Measurements from ENCODE around the gene NR0B2. TPM values are rescaled to one million over a fixed set of nuclear protein-coding genes. Genes with fewer than 3 reads are reported as not detected.
"Not testable (repeated sequence)": the region's sequence is repeated elsewhere in the genome, so short reads cannot be mapped to it uniquely, and the experiment has no call there.

Gene NR0B2
- polyA plus RNA-seq, 1 experiment = not detected

- peaks cover 33% of the 10 kb centered on the region for H3K36me3 ChIP-seq (ENCODE audit: control insufficient read depth, insufficient read depth, low read length)
- DNase-seq (ENCODE audit: low read depth) = peak; percentile 29
- no peak for TF ChIP-seq CTCF (IDR thresholded peaks at IDR 0.05; ENCODE audit: insufficient read depth, low read depth, low read length)
- ChIA-PET CTCF (interaction anchor here (0.9 to 3.0 kb wide), 7 partner anchors 9 to 104 kb away, joined by 3 to 18 read pairs (median 3); partner anchors contain the start of gene GPATCH3), POLR2A (interaction anchor here (0.5 to 1.9 kb wide), 5 partner anchors 10 to 1825 kb away, joined by 3 to 16 read pairs (median 6); partner anchors contain the start of gene GPATCH3)
- peak within 1 kb of the TSS; percentile 97 for H3K4me3 ChIP-seq (ENCODE audit: low read depth, low read length)
- H3K27me3 ChIP-seq (ENCODE audit: control insufficient read depth, insufficient read depth, low read length) = no peaks in the 10 kb centered on the region
Measured at GRCh38 chr1:26889551-26890466, 24.0 kb downstream of the NR0B2 start, which contains the start of gene GPN2. TSS of gene GPN2 (minus strand) at chr1:26890283. CDS start at chr1:26890096, 187 bp downstream.

GRCh38 chr1:26888231-26888630, 25.5 kb downstream of the NR0B2 start:
- Histone ChIP-seq H3K36me3 (ENCODE audit: control insufficient read depth, insufficient read depth, low read length) (peaks cover 32% of the 10 kb centered on the region), H3K27me3 (ENCODE audit: control insufficient read depth, insufficient read depth, low read length) (no peaks in the 10 kb centered on the region), H3K4me3 (ENCODE audit: low read depth, low read length) (no peak overlapping the region)
- no peak for DNase-seq (ENCODE audit: low read depth)
- CTCF ChIA-PET = interaction anchor here (0.6 to 3.8 kb wide), 11 partner anchors 10 to 479 kb away, joined by 3 to 18 read pairs (median 3); partner anchors contain the start of genes GPATCH3 and MAP3K6
- no peak for TF ChIP-seq CTCF (IDR thresholded peaks at IDR 0.05; ENCODE audit: insufficient read depth, low read depth, low read length)
- POLR2A ChIA-PET = interaction anchor here (1.1 kb wide), 1 partner anchor 109 kb away, joined by 4 read pairs; no protein-coding TSS in a partner anchor

- Histone ChIP-seq H3K36me3 (ENCODE audit: control insufficient read depth, insufficient read depth, low read length) (peaks cover 32% of the 10 kb centered on the region), H3K27me3 (ENCODE audit: control insufficient read depth, insufficient read depth, low read length) (no peaks in the 10 kb centered on the region), H3K4me3 (ENCODE audit: low read depth, low read length) (no peak overlapping the region)
- ChIA-PET POLR2A (no interaction called here), CTCF (interaction anchor here (0.6 to 3.8 kb wide), 15 partner anchors 10 to 480 kb away, joined by 3 to 18 read pairs (median 4); partner anchors contain the start of genes MAP3K6 and NR0B2)
- no peak for DNase-seq (ENCODE audit: low read depth)
- peak; percentile 61 for TF ChIP-seq CTCF (IDR thresholded peaks at IDR 0.05; ENCODE audit: insufficient read depth, low read depth, low read length)
Measured at GRCh38 chr1:26887125-26887524, 26.6 kb downstream of the NR0B2 start.

- H3K4me3 ChIP-seq (ENCODE audit: low read depth, low read length) = no peak overlapping the region
- TF ChIP-seq CTCF (IDR thresholded peaks at IDR 0.05; ENCODE audit: insufficient read depth, low read depth, low read length) = no peak
- no peaks in the 10 kb centered on the region for H3K27me3 ChIP-seq (ENCODE audit: control insufficient read depth, insufficient read depth, low read length)
- DNase-seq (ENCODE audit: low read depth) = no peak
- peaks cover 34% of the 10 kb centered on the region for H3K36me3 ChIP-seq (ENCODE audit: control insufficient read depth, insufficient read depth, low read length)
- POLR2A ChIA-PET = no interaction called here
- CTCF ChIA-PET = interaction anchor here (0.6 to 2.5 kb wide), 5 partner anchors 9 to 297 kb away, joined by 3 to 7 read pairs (median 3); no protein-coding TSS in a partner anchor
Measured at GRCh38 chr1:26882696-26883463, 30.9 kb downstream of the NR0B2 start.

GRCh38 chr1:26881611-26882010, 32.2 kb downstream of the NR0B2 start:
- CTCF ChIA-PET = interaction anchor here (0.7 to 2.5 kb wide), 6 partner anchors 10 to 169 kb away, joined by 3 to 7 read pairs (median 4); no protein-coding TSS in a partner anchor
- H3K27me3 ChIP-seq (ENCODE audit: control insufficient read depth, insufficient read depth, low read length); DNase-seq (ENCODE audit: low read depth); POLR2A ChIA-PET; H3K4me3 ChIP-seq (ENCODE audit: low read depth, low read length): not testable (repeated sequence)
- peaks cover 38% of the 10 kb centered on the region for H3K36me3 ChIP-seq (ENCODE audit: control insufficient read depth, insufficient read depth, low read length)

Data from BJ (cell line).